ENCODE results near the gene ITPA.
A peak's percentile ranks its signal among the peaks of the same experiment; 100 is the strongest.

ITPA gene

GRCh38 chr20:3248167-3248992 lies 39.1 kb downstream of the ITPA start:
- peak; percentile 7 for DNase-seq

- DNase-seq = no peak
Measured at GRCh38 chr20:3248993-3249347, 39.7 kb downstream of the ITPA start.

GRCh38 chr20:3250091-3250504 lies 40.8 kb downstream of the ITPA start:
- no peak for DNase-seq

DNA sequence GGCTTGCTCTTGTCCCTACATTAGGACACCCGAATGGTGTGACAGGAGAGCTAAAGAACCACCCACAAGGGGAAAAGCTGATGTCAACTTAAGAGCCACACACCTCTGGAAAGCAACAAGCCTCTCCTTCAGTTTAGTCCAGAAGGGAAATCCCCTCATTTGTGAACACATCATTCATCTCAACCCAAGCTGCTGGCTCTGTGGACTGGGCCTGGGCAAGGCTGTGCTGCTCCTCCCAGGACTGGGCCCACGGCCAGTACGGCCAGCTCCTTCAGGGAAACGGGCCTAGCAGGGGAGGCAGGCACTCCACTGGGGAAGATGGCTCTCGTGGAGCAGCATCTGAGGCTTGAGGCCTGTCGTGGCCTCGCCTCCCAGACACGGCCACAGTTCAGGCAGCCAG lies 42.5 kb downstream of the ITPA start:
- DNase-seq = no peak

DNA sequence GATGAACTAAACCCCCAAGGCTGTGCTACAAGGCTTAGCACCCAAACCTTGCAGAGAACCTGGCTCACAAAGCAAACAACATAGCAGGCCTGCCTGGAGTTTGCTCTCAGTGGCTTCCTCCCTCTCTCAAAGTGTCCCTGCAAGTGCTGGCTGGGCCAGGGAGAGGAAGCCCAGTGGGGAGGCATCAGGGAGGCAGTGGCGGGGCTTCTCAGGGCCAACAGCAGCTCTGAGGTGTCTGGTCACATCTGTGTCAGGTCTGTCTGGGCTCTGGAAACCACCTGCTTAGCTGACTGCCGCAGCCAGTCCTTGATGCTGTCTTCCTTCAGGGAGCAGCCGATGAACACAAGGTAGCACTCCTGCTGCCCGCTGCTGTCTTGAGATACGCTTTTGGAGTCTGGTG lies 46.4 kb downstream of the ITPA start:
- DNase-seq = no peak

- no peak for DNase-seq
Measured at GRCh38 chr20:3258429-3258828, 49.1 kb downstream of the ITPA start.

DNA sequence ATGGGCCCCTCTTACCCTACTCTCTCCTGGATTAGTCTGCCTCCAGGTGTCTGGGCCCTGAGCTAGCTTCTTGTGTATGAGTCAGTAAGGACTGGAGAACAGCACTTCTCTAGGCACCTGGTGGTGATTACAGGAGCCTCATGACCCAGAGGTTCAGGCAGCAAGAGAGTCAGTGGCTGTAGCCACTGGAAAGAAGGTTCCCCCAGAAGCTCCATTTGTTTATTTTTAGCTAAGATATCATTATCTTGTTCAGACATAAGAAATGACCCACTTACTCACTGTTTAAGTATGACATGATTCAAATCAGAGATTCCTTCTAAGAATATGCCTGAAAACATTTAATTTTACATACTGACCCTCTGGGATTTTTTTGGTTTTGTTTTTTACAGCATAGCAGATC lies 53.3 kb downstream of the ITPA start:
- no peak for DNase-seq

GRCh38 chr20:3270051-3270450 lies 60.8 kb downstream of the ITPA start:
- no peak for DNase-seq

DNA sequence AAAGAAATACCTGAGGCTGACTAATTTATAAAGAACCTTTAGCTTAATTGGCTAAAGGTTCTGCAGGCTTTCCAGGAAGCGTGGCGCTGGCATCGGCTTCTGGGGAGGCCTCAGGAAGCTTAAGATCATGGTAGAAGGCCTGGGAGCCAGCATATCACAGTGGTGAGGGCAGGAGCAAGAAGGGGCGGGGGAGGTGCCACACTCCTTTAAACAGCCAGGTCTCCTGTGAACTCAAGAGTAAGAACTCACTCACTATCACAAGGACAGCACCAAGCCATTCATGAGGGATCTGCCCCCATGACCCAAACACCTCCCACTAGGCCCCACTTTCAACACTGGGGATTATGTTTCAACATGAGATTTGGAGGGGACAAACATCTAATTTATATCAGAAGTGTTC lies 64.1 kb downstream of the ITPA start:
- DNase-seq = no peak
